IMR-90 (cell line): ENCODE data around the gene ING5. TPM values are rescaled to one million over a fixed set of nuclear protein-coding genes. Genes with fewer than 3 reads are reported as not detected.

ENCODE experiments used
- ATAC-seq: fragments of 200-7000 bp; cut with Tn5 transposase; 2 replicates; pipeline ENCODE4 v1.9.1; 2020; ENCODE audit warnings: low read depth, mild to moderate bottlenecking, moderate library complexity
- BruUV-seq: library from RNA; stranded (reverse); fragments of 400-500 nt; replicated peaks from 2 replicates; lab custom pipeline; 2021; lab: Mats Ljungman, UMichigan
- CTCF ChIA-PET: fragments of 300-600 bp; formaldehyde crosslinking; extraction: SDS; loops from one replicate; lab custom pipeline; 2021; ENCODE audit warnings: antibody characterized with exemption; lab: Yijun Ruan, JAX
- POLR2A ChIA-PET: fragments of 300-600 bp; sonication (Branson Sonifier 250); formaldehyde crosslinking; loops from one replicate; lab custom pipeline; 2022; ENCODE audit warnings: antibody characterized with exemption; ENCODE audit not compliant: unreplicated experiment; lab: Charles Lee
- DNase-seq: peaks from one replicate; pipeline ENCODE4 v3.0.0; 2013
- H2AFZ ChIP-seq: replicated peaks from 2 replicates; pipeline ENCODE3; 2013; ENCODE audit warnings: low read length, mild to moderate bottlenecking; ENCODE audit not compliant: poor library complexity
- H2AK5ac ChIP-seq: 2 replicates; pipeline ENCODE4 v1.6.1; 2013; ENCODE audit warnings: low read depth, low read length, inconsistent platforms
- H2AK9ac ChIP-seq: replicated peaks from 2 replicates; pipeline ENCODE3; 2013; ENCODE audit warnings: mild to moderate bottlenecking, low read depth, low read length, moderate library complexity; ENCODE audit not compliant: poor library complexity
- H2BK120ac ChIP-seq: 2 replicates; pipeline ENCODE4 v1.6.1; 2013; ENCODE audit warnings: low read depth, low read length, inconsistent platforms
- H2BK15ac ChIP-seq: 3 replicates; pipeline ENCODE4 v1.6.1; 2013; ENCODE audit warnings: low read depth, low read length, inconsistent platforms
- H2BK20ac ChIP-seq: 2 replicates; pipeline ENCODE4 v1.6.1; 2013; ENCODE audit warnings: low read depth, mild to moderate bottlenecking, inconsistent platforms, low read length, moderate library complexity
- H2BK5ac ChIP-seq: 2 replicates; pipeline ENCODE4 v1.6.1; 2013; ENCODE audit warnings: mild to moderate bottlenecking, low read depth, low read length, inconsistent platforms; ENCODE audit not compliant: poor library complexity, severe bottlenecking
- H3K14ac ChIP-seq: replicated peaks from 2 replicates; pipeline ENCODE4 v1.6.1; 2013; ENCODE audit warnings: low read depth, low read length, inconsistent platforms
- H3K18ac ChIP-seq: 2 replicates; pipeline ENCODE4 v1.6.1; 2013; ENCODE audit warnings: low read depth, low read length, control low read depth
- H3K23ac ChIP-seq: 2 replicates; pipeline ENCODE4 v1.6.1; 2013; ENCODE audit warnings: low read depth, low read length, inconsistent platforms
- H3K27ac ChIP-seq: 2 replicates; pipeline ENCODE4 v1.5.1; 2013; ENCODE audit warnings: mild to moderate bottlenecking, control low read depth, low read length; ENCODE audit not compliant: insufficient read depth
- H3K27me3 ChIP-seq: 2 replicates; pipeline ENCODE4 v1.6.1; 2013; ENCODE audit warnings: low read length; ENCODE audit not compliant: control insufficient read depth, insufficient read depth
- H3K36me3 ChIP-seq: 2 replicates; pipeline ENCODE4 v1.6.1; 2013; ENCODE audit warnings: low read length, mixed read lengths; ENCODE audit not compliant: control insufficient read depth, insufficient read depth
- H3K4ac ChIP-seq: 2 replicates; pipeline ENCODE4 v1.6.1; 2013; ENCODE audit warnings: low read depth, low read length, inconsistent platforms
- H3K4me1 ChIP-seq: 2 replicates; pipeline ENCODE4 v1.6.1; 2013; ENCODE audit warnings: low read length, mixed read lengths; ENCODE audit not compliant: control insufficient read depth, insufficient read depth
- H3K4me2 ChIP-seq: 2 replicates; pipeline ENCODE4 v1.6.1; 2013; ENCODE audit warnings: low read depth, mild to moderate bottlenecking, control low read depth, low read length, moderate library complexity
- H3K4me3 ChIP-seq: 2 replicates; pipeline ENCODE4 v1.5.1; 2013; ENCODE audit warnings: low read depth, mild to moderate bottlenecking, control low read depth, low read length, moderate library complexity; ENCODE audit not compliant: insufficient read depth
- H3K56ac ChIP-seq: 2 replicates; pipeline ENCODE4 v1.6.1; 2013; ENCODE audit warnings: low read length, inconsistent platforms; ENCODE audit not compliant: insufficient read depth; ENCODE audit errors: extremely low read depth
- H3K79me1 ChIP-seq, 2 experiments: 2 replicates each; pipeline ENCODE4 v1.6.1; 2013; ENCODE audit warnings: low read length in 2 of 2, inconsistent platforms in 1 of 2, low read depth in 1 of 2
- H3K9ac ChIP-seq: 2 replicates; pipeline ENCODE4 v1.6.1; 2013; ENCODE audit warnings: low read depth, low read length, control low read depth
- H3K9me1 ChIP-seq: 2 replicates; pipeline ENCODE4 v1.6.1; 2013; ENCODE audit warnings: low read length, inconsistent platforms; ENCODE audit not compliant: insufficient read depth
- H3K9me3 ChIP-seq: 2 replicates; pipeline ENCODE4 v1.6.1; 2013; ENCODE audit warnings: low read length; ENCODE audit not compliant: control insufficient read depth, insufficient read depth
- H4K20me1 ChIP-seq: 2 replicates; pipeline ENCODE4 v1.6.1; 2013; ENCODE audit warnings: low read length, inconsistent platforms; ENCODE audit not compliant: insufficient read depth
- H4K5ac ChIP-seq: 2 replicates; pipeline ENCODE4 v1.6.1; 2013; ENCODE audit warnings: mild to moderate bottlenecking, low read depth, low read length, control low read depth
- H4K8ac ChIP-seq, 2 experiments: 2 replicates each; pipeline ENCODE4 v1.6.1; 2013; ENCODE audit warnings: low read depth in 2 of 2, low read length in 2 of 2, control low read depth in 1 of 2, inconsistent platforms in 1 of 2
- H4K91ac ChIP-seq: 2 replicates; pipeline ENCODE4 v1.6.1; 2013; ENCODE audit warnings: low read depth, low read length, inconsistent platforms; ENCODE audit not compliant: insufficient read depth
- BHLHE40 ChIP-seq: fragments of 150-350 bp; IDR thresholded peaks from 2 replicates; pipeline ENCODE4 v1.6.1; 2016; ENCODE audit warnings: mild to moderate bottlenecking, low read depth, low read length
- CEBPB ChIP-seq: IDR thresholded peaks from 2 replicates; pipeline ENCODE4 v1.6.1; 2012; ENCODE audit warnings: low read depth, low read length, improper control_type of control experiment
- CHD1 ChIP-seq: IDR thresholded peaks from 2 replicates; pipeline ENCODE4 v1.6.1; 2012; ENCODE audit warnings: low read depth, low read length, improper control_type of control experiment
- FOS ChIP-seq: fragments of 150-350 bp; IDR thresholded peaks from 2 replicates; pipeline ENCODE4 v1.6.1; 2016; ENCODE audit warnings: low read depth, low read length
- MAFK ChIP-seq: IDR thresholded peaks from 2 replicates; pipeline ENCODE4 v1.6.1; 2012; ENCODE audit warnings: low read depth, low read length, improper control_type of control experiment
- MAZ ChIP-seq: IDR thresholded peaks from 2 replicates; pipeline ENCODE4 v1.6.1; 2012; ENCODE audit warnings: low read depth, mild to moderate bottlenecking, low read length, improper control_type of control experiment, moderate library complexity, borderline replicate concordance
- MXI1 ChIP-seq: IDR thresholded peaks from 2 replicates; pipeline ENCODE4 v1.6.1; 2012; ENCODE audit warnings: low read depth, mild to moderate bottlenecking, low read length, moderate library complexity, borderline replicate concordance
- NFE2L2 ChIP-seq: fragments of 150-350 bp; IDR thresholded peaks from 2 replicates; pipeline ENCODE4 v1.6.1; 2016; ENCODE audit warnings: low read depth, mild to moderate bottlenecking, low read length
- POLR2A ChIP-seq: IDR thresholded peaks from 2 replicates; pipeline ENCODE4 v1.6.1; 2012; ENCODE audit warnings: mild to moderate bottlenecking, low read depth, low read length
- RAD21 ChIP-seq: IDR thresholded peaks from 2 replicates; pipeline ENCODE4 v1.6.1; 2012; ENCODE audit warnings: low read length, improper control_type of control experiment
- RCOR1 ChIP-seq: IDR thresholded peaks from 2 replicates; pipeline ENCODE4 v1.6.1; 2012; ENCODE audit warnings: mild to moderate bottlenecking, low read length, improper control_type of control experiment; ENCODE audit not compliant: insufficient replicate concordance
- RFX5 ChIP-seq: IDR thresholded peaks from 2 replicates; pipeline ENCODE4 v1.8.0; 2012; ENCODE audit warnings: low read depth, mild to moderate bottlenecking, low read length, moderate library complexity
- SMC3 ChIP-seq: fragments of 150-350 bp; IDR thresholded peaks from 2 replicates; pipeline ENCODE4 v1.6.1; 2016; ENCODE audit warnings: low read depth, mild to moderate bottlenecking, antibody characterized with exemption, low read length, moderate library complexity
- WGBS, 2 experiments: methylation state at CpG; one replicate each; pipeline versions ENCODE4 v1.1.5 to v1.1.7; 2013; ENCODE audit warnings: missing lambda C conversion rate in 2 of 2; ENCODE audit not compliant: insufficient read length in 1 of 2; ENCODE audit errors: extremely low coverage in 2 of 2; 5-methylcytosine and 5-hydroxymethylcytosine counted together
- dilution Hi-C: fragments of 300-500 bp; cut with HindIII; formaldehyde crosslinking; loops from one replicate; pipeline ENCODE4 v1.14.3; 2018; ENCODE audit warnings: low sequenced_read_pairs; ENCODE audit not compliant: unreplicated experiment
- in situ Hi-C: fragments of 300-500 bp; cut with MboI; formaldehyde crosslinking; loops from 3 replicates; pipeline ENCODE4 v1.14.3; 2019; ENCODE audit warnings: low sequenced_read_pairs, inconsistent platforms, mixed read lengths
- intact Hi-C: fragments of 100-400 bp; cut with micrococcal nuclease; formaldehyde crosslinking; loops from 2 replicates; pipeline ENCODE4 v1.10.0; 2022
- polyA plus RNA-seq, 3 experiments: library from polyadenylated mRNA; depleted of rRNA; stranded (reverse); fragments of >200 nt; gene quantifications; 2 replicates each; pipeline ENCODE4 v1.2.3, GENCODE V29; 2012; ENCODE audit warnings: low replicate concordance in 1 of 3
- total RNA-seq: library from RNA; depleted of rRNA; stranded (reverse); fragments of >200 nt; gene quantifications from 2 replicates; pipeline ENCODE4 v1.2.3, GENCODE V29; 2012
- TF ChIP-seq, protein P1 (sequence below): fragments of 150-350 bp; IDR thresholded peaks from 2 replicates; pipeline ENCODE4 v1.6.1; 2017; ENCODE audit warnings: mild to moderate bottlenecking, antibody characterized with exemption, low read length, low read depth
- TF ChIP-seq, protein P2 (sequence below): conservative IDR thresholded peaks from 2 replicates; pipeline ENCODE4 v1.5.1; 2012; ENCODE audit warnings: mild to moderate bottlenecking, low read depth, low read length, improper control_type of control experiment
- TF ChIP-seq, protein P3 (sequence below): fragments of 150-350 bp; IDR thresholded peaks from 2 replicates; pipeline ENCODE4 v1.6.1; 2016; ENCODE audit warnings: low read depth, mild to moderate bottlenecking, low read length, moderate library complexity, borderline replicate concordance

Gene ING5
- total and polyA plus RNA-seq, 2 of the 4 experiments (the other 2 are of a cell fraction), result 36.1 to 38.9 TPM

DNA sequence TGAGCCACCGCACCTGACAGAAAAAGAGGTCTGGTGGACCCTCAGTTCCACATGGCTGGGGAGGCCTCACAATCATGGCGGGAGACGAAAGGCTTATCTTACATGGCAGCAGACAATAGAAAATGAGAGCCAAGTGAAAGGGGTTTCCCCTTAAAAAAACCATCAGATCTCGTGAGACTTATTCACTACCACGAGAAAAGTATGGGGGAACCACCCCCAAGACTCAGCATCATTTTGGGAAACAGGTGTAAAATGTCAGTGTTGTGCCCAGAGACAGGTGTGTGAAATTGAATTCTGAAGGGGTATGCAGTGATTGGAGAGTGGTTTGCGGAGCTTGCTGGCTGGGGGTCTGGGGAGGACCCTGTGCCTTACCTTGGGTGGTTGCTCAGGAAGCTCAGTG lies 28.0 kb downstream of the ING5 start:
- Histone ChIP-seq H3K36me3 (no peaks in the 10 kb centered on the region; the same call in 1 of the 2 replicates), H3K27ac (no peak overlapping the region), H3K9ac (no peak overlapping the region), H2AFZ (no peak overlapping the region), H2BK20ac (no peak overlapping the region), H3K18ac (no peak overlapping the region), H3K9me1 (no peaks in the 10 kb centered on the region), H2AK5ac (no peak overlapping the region), H3K79me1 (peaks cover 0 to 5% of the 10 kb centered on the region in 2 experiments; a peak in 3 of 4 replicates), H3K4me3 (no peak overlapping the region), H2BK120ac (no peak overlapping the region), H3K4me2 (no peak overlapping the region), H2BK15ac (no peak overlapping the region), H3K4ac (no peak overlapping the region), H3K23ac (no peak overlapping the region), H3K4me1 (no peaks in the 10 kb centered on the region), H4K8ac (no peak overlapping the region), H3K9me3 (no peaks in the 10 kb centered on the region), H3K14ac (no peak overlapping the region), H4K5ac (no peak overlapping the region), H4K91ac (no peak overlapping the region), H2BK5ac (no peak overlapping the region), H4K20me1 (no peaks in the 10 kb centered on the region), H2AK9ac (no peak overlapping the region), H3K56ac (no peak overlapping the region), H3K27me3 (no peaks in the 10 kb centered on the region)
- intact Hi-C loops, result no loop called here
- CTCF ChIA-PET, result interaction anchor here (0.6 kb wide), 1 partner anchor 148 kb away, joined by 6 read pairs; no protein-coding TSS in a partner anchor
- dilution Hi-C loops, result no loop called here
- DNase-seq (no peak), ATAC-seq (no peak)
- BruUV-seq, result no TSS peak
- in situ Hi-C loops, result no loop called here
- no peak for TF ChIP-seq FOS
- TF ChIP-seq, protein P1, sequence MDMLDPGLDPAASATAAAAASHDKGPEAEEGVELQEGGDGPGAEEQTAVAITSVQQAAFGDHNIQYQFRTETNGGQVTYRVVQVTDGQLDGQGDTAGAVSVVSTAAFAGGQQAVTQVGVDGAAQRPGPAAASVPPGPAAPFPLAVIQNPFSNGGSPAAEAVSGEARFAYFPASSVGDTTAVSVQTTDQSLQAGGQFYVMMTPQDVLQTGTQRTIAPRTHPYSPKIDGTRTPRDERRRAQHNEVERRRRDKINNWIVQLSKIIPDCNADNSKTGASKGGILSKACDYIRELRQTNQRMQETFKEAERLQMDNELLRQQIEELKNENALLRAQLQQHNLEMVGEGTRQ, result no peak
- TF ChIP-seq POLR2A, result no peak
- no peak for TF ChIP-seq SMC3
- TF ChIP-seq, protein P2, sequence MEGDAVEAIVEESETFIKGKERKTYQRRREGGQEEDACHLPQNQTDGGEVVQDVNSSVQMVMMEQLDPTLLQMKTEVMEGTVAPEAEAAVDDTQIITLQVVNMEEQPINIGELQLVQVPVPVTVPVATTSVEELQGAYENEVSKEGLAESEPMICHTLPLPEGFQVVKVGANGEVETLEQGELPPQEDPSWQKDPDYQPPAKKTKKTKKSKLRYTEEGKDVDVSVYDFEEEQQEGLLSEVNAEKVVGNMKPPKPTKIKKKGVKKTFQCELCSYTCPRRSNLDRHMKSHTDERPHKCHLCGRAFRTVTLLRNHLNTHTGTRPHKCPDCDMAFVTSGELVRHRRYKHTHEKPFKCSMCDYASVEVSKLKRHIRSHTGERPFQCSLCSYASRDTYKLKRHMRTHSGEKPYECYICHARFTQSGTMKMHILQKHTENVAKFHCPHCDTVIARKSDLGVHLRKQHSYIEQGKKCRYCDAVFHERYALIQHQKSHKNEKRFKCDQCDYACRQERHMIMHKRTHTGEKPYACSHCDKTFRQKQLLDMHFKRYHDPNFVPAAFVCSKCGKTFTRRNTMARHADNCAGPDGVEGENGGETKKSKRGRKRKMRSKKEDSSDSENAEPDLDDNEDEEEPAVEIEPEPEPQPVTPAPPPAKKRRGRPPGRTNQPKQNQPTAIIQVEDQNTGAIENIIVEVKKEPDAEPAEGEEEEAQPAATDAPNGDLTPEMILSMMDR, result no peak
- no peak for TF ChIP-seq MXI1
- TF ChIP-seq RAD21, result no peak
- TF ChIP-seq BHLHE40, result no peak
- TF ChIP-seq NFE2L2, result no peak
- TF ChIP-seq CEBPB, result no peak
- TF ChIP-seq CHD1, result no peak
- TF ChIP-seq MAFK, result no peak
- no peak for TF ChIP-seq MAZ
- no peak for TF ChIP-seq RCOR1
- TF ChIP-seq RFX5, result no peak
- TF ChIP-seq, protein P3, sequence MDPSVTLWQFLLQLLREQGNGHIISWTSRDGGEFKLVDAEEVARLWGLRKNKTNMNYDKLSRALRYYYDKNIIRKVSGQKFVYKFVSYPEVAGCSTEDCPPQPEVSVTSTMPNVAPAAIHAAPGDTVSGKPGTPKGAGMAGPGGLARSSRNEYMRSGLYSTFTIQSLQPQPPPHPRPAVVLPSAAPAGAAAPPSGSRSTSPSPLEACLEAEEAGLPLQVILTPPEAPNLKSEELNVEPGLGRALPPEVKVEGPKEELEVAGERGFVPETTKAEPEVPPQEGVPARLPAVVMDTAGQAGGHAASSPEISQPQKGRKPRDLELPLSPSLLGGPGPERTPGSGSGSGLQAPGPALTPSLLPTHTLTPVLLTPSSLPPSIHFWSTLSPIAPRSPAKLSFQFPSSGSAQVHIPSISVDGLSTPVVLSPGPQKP, result no peak
- POLR2A ChIA-PET, result no interaction called here
- WGBS, 2 experiments, result 100% methylated on average over 1 of the region's 6 CpGs; no CpG with 5 or more reads in 1 of the 2 experiments
